AG09309 (cell line): ENCODE measurements around the gene TRAM2.

Experiments
- DNase-seq: peaks from one replicate; pipeline ENCODE4 v3.0.0-alpha.2; 2010; ENCODE audit warnings: low read depth
- H3K4me3 ChIP-seq: 2 replicates; pipeline ENCODE4 v1.5.1; 2011; ENCODE audit warnings: mild to moderate bottlenecking, low read depth, low read length, moderate library complexity; ENCODE audit not compliant: control insufficient read depth
- CTCF ChIP-seq: IDR thresholded peaks from 2 replicates; pipeline ENCODE4 v1.5.1; 2011; ENCODE audit warnings: mild to moderate bottlenecking, low read depth, low read length, inconsistent platforms; ENCODE audit not compliant: insufficient read depth, control insufficient read depth; ENCODE audit errors: missing control alignments

TRAM2 gene

GRCh38 chr6:52587001-52587400 is 10.1 kb upstream of the TRAM2 start:
- no peak for TF ChIP-seq CTCF
- no peak for DNase-seq
- H3K4me3 ChIP-seq = no peak overlapping the region

GRCh38 chr6:52584203-52584602 is 7.3 kb upstream of the TRAM2 start:
- no peak for DNase-seq
- H3K4me3 ChIP-seq = no peak overlapping the region
- TF ChIP-seq CTCF = no peak

GRCh38 chr6:52582996-52583395 is 6.1 kb upstream of the TRAM2 start:
- DNase-seq = no peak
- TF ChIP-seq CTCF = no peak
- H3K4me3 ChIP-seq = no peak overlapping the region

- DNase-seq = no peak
- H3K4me3 ChIP-seq = no peak overlapping the region
- TF ChIP-seq CTCF = no peak
Observed at GRCh38 chr6:52582446-52582845, 5.6 kb upstream of the TRAM2 start.

GRCh38 chr6:52580905-52581304 is 4.0 kb upstream of the TRAM2 start:
- no peak overlapping the region for H3K4me3 ChIP-seq
- no peak for TF ChIP-seq CTCF
- no peak for DNase-seq

GRCh38 chr6:52579006-52579660 is 2.3 kb upstream of the TRAM2 start:
- H3K4me3 ChIP-seq = no peak overlapping the region
- no peak for DNase-seq
- no peak for TF ChIP-seq CTCF
